HG03095 (cell line): ENCODE results near the gene ATP2A3.

ENCODE experiments used
- ATAC-seq: cut with Tn5 transposase; IDR thresholded peaks from one replicate; pipeline ENCODE4 v1.9.1; 2021; ENCODE audit warnings: moderate library complexity; ENCODE audit not compliant: unreplicated experiment

Gene ATP2A3

DNA sequence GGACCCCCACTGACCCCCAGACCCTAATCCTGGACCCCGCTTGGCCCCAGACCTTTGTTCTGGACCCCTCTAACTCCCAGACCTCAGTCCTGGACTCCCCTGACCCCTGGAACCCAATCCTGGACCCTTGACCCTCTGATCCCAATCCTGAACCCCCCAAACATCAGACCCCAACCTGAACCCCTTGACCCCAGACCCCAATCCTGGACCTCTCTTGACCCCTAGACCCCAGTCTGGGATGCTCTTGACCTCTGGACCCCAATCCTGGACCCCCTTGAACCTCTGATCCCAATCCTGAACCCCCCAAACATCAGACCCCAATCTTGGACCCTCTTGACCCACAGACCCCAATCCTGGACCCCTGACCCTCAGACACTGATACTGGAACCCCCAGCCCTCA, 34.5 kb downstream of the ATP2A3 start:
- no peak for ATAC-seq

DNA sequence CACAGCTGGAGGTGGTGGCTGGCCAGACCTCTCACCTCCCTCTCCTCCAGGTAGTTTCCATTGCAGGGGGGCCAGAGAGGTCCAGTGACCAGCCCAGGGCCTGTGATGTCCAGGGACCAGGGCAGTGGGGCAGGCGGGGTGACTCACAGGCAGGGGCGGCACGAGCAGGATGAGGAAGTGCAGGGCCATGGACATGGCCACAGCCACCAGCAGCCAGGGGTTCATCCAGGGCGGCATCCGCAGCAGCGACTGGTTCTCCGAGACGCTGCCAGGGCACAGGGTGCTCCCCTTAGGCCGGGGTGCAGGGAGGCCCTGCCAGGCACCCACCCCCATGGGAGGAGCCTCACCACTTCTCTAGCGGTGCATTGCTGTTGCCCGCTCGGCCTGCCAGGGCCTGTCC, 35.1 kb downstream of the ATP2A3 start:
- no peak for ATAC-seq

DNA sequence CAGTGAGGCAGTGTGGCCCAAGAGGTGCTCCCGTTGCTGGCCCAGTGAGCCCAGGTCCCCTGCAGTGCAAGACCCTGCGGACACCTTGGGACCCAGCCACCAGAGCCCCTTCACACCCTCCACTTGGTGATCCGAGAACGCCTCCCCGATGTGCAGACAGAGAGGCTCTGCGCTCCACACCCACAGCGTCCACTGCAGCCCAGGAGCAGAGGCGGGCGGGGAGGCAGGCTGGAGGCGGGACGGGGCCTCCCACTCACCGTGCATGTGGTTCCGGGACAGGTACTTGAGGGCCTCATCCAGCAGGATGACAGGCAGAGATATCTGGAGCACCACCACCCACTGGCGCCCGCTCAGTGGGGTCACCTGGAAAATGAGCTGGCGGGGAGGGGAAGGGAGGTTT, 35.8 kb downstream of the ATP2A3 start:
- ATAC-seq: no peak

DNA sequence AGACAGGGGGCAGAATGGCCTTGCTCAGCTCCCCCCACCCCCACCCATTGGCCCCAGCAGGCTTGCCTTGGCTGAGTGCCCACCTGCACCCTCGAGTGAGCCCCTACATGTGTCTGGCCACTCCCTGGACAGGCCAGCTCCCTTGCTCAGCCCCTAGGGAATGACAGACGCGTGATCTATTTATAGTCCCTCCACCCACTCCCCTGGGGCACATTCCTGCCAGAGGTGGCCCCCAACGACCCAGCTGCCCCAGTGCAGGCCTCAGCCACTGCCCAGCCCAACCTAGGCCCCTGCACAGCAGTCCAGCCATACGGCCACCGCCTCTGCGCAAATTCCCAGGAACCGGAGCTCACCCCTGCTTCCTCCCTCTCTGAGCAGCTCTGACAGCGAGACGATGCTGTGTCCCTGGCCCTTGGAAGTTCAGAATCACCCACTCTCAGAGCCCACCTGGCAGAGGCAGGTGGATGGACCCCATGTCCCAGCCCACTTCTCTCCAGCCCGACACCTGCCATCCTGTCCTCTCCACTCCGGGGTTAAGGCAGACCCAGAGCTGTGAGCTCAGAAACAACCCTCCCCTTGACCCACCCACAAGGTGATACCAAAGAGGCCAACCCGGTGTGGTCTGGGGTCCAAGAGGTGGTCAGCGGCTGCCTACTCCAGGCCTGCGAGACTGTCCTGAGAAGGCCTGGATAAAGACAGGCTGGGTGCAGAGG, 36.5 kb downstream of the ATP2A3 start:
- no peak for ATAC-seq

DNA sequence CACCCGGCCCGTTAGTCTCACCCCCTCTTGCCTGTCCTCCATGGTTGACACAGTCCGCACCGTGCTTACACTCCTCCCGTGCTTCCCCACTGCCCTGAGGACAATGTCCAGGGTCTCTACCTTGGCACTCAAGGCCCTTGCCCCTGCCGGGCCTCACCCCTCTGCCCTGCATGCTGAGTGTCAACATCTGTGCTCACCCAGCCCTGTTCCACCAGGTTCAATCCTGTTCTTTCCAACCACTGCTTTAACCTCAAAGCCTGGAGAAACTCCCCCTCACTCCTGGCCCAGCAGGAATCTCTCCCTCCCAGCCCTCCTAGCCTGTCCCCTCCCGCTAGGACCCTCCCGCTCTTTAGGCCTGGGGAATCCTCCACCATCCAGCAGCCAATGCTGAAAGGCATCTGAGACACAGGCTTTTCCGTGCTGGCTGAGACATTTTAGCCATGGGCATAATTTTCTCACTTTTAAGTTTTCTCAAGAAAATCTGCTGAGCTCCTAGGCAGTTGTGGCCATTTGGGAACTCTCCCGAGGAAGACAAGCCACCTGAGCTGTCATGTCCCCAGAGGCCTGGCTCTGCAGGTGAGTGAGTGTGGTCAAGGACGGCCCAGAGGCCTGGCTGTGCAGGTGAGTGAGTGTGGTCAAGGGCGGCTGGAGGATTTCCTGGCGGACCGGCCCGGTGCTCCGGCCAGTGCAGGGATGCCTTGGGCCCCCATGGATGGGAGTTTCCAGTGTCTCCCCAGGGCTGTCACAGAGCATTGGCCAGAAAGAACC, 37.2 kb downstream of the ATP2A3 start:
- ATAC-seq: no peak

DNA sequence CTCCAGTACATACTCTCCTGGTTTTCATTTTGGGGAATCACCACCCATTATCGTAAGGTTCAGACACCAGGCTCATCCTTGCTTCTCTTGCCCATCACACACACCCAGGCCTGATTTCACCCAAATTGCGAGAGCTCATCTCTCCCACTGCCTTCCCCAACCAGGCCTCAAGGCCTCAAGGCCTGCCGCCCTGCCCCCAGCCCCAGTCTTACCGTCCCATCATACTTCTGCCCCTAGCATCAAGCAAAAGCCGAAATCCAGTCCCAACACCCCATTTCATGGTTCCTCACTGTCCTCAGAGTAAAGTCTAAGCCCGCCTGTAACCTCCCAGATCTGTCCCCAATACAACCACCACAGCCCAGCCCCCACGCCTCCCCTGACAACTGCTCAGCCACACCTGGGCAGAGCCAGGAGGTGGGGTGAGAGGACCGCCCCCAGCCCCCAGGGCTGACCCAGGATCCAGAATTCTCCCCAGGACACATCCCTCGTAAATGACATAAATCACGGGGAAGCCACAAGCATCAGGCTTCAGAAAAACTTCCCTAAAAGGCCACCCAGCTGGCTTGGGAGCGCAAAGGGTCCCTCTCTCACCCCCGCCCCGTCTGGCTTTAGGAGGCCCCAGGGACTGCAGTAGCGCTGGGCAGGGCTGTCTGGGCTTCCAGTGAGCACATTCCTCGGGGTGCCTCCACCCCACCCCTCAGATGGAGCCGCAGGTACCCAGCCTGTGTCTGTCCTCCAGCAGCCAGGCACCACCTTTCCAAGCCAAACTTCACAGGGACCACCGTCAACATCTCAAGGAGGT, 38.4 kb downstream of the ATP2A3 start:
- no peak for ATAC-seq

DNA sequence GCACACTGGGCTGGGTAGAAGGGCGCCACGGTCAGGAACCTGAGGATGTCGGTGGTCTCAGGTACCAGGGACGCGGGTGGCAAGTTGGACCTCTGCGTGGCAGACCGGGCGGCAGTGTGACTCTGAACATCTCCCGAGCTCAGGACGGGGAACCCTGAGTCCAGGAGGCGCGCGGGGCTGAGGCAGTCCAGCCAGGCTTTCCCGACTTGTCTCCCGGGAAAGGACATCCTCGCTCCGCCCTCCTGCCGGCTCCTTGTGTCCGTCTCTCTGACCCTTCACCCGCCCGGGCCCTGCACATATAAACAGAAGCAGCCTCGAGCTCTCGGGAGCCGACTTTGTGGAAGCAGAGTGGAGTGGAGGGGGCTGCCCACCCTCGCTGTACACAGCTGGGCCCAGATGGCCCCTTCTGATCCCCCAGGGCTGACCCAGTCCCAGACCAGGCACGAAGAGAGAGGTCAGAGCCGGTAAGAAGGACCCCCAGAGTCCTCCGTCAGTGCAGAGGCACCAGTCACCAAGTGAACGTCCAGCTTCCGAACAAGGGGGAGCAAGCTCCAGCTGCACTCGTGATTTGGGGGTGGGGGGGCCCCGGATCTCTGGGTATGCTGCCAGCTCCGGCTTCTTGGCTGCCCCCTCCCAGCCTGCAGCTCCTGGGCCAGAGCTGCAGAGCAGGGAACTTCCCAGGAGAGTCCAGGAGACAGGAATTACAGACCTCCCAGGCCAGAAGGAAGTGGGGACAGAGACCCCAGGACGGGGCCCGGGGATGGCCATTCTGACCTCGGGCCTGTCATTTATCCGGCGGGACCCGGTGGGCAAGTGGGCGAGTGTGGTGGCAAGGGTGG, 39.5 kb downstream of the ATP2A3 start:
- no peak for ATAC-seq

DNA sequence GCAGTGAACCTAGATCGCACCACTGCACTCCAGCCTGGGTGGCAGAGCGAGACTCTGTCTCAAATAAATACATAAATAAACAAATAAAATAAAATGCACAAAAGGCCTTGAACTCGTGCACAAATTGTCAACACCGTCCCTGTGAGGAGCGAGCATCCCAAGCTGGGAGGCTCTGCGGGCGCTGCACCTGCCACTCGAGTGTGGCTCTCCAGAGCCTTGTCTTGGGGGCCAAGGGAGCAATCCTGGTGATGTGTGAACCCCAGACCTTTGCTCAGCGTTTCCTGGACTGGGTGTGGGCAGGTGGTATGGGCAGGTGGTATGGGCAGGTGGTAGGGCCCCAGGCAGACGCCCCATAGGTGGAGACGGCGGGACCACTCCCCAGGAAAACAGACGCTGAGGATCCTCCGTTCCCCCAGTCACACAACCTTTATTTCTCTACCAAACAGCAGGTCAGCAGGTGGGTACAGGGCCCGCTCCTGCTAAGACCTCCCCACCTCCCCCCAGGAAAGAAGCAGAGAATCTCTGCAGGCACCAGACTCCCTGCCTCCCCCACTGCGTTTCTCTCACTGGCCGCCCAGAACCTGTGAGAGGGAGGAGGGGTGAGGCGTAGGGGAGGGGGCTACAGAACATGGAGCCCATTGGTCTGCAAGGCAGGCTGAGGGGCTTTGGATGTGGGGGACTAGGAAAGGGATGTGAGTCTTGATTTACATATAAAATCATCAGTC, 40.6 kb downstream of the ATP2A3 start:
- no peak for ATAC-seq

DNA sequence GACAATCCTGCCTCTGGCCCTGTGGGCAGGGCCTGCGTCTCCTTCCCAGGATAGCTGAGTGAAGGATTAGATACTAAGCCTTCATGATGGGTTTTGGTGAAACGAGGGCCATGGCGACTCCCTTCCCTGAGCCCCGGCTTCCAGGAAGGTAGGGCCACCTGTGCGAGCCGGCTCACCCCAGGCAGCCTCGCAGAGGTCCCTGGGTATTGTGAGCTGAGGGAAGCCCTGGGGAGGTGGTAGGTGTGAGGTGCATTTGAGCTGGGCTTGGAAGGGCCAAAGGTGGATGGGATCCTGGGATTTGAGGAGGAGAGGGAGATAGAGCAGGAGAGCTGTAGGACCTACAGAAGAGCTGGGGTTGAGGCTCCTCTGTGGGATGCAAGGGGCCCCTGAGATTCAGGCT, 41.5 kb downstream of the ATP2A3 start:
- ATAC-seq: no peak

DNA sequence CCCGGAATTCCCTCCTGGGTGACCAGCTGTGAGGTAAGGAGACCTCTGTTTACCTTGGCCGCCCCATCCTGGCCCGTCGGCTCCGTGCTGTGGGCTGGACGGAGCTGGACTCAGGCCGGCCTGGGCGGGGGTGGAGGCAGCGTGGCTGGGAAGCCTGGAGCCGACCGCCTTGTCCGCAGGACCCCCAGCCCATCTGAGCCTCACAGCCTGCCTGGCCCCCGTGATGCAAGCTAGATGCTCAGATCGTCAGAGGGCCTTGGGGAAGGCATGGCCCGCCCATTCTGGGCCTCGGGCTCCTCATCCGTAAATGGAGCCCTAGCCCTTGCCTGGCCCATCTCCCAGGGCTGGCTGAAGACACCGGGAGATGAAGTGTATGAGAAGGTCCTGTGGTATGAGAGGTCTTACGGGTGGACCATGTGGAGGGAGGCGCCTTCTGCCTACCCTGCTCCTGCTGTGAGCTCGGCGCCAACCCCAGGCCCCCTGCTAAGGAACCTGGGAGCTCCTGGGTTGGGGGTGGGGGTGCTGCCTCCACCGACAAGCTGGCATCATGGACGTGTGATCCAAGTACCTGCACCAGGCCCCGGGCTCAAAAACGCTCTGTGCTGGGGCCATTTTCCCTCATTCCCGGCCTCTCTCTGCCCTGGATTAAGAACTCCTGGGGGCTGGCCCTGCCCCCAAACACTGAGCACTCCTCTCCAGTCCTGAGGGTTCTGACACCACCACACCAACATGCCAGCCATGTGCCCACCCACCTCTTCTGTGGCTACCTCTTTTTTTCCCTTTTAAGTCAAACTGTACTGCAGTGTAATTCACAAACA, 42.5 kb downstream of the ATP2A3 start:
- no peak for ATAC-seq

DNA sequence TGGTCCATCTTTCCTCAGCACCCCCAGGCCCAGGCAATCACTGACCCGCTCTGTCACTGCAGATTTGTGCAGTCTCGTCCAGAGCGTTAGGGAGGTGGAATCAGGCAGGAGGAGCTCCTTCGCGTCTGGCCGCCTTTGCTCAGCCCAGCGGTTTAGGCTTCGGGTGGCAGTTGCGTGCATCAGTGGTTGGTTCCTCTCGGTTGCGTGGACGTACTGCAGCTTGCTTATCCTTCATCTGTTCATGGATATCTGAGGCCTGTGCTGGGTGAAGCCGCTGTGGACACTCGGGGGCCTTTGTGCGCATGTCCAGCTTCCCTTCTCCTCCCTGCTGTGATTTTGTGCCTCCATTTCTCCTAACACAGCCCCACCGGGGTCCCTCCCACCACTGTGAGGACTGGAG, 43.2 kb downstream of the ATP2A3 start:
- ATAC-seq: no peak

DNA sequence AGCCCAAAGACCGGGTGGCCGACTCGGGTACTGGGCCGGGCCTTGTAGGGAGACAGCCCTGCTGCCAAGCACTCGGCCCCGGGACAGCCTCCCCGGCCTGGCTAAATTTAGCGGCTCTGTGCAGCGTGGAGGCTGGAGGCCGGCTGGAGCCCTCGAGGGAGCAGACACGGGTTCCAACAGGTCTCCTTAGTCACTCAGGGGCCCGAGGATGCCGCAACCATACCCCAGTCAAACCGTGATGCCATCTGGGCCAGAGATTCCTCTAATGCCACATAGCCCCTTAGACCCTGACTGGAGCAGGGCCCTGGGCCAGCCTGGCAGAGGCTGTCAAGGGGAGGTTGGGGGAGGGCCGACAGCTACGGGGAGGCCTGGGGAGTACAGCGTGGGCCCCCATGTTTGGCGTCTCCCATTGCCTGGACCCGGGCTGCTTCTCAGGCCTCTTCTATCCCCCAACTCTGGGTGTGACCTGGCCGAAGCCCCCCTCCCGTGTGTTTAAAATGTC, 45.1 kb downstream of the ATP2A3 start:
- ATAC-seq: no peak

DNA sequence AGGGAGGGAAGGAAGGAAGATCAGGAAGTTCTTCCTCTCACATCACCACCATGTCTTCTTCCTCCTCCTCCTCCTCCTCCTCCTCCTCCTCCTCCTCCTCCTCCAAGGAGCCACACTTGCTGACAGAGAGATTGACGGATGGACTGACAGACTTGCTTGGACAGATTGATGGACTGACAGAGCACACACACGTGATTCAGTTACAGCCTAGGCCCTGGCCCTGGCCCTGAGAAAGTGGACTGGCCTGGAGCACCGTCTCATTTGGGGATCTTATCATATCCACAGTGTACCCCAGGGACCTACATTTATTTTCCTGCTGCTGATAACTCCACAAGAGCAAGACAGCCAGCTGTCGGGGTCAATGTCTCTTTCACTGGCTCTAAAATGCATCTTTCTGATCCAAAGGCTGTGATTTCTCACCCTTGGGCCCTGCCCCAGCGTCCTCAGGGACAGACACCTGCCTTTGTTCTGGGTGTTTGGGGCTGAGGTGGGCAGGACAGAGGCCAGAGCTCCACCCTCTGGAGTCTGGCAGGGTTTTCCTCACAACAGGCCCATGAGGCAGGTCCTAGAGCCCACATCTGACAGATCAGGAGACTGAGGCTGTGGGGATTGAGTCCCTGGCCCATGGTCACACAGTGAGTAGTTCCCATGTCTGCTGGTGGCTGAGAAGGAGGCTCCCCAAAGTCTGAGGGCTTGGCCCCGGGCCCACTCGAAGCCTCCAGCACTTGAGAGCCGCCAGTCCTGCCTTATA, 45.7 kb downstream of the ATP2A3 start:
- ATAC-seq: no peak

DNA sequence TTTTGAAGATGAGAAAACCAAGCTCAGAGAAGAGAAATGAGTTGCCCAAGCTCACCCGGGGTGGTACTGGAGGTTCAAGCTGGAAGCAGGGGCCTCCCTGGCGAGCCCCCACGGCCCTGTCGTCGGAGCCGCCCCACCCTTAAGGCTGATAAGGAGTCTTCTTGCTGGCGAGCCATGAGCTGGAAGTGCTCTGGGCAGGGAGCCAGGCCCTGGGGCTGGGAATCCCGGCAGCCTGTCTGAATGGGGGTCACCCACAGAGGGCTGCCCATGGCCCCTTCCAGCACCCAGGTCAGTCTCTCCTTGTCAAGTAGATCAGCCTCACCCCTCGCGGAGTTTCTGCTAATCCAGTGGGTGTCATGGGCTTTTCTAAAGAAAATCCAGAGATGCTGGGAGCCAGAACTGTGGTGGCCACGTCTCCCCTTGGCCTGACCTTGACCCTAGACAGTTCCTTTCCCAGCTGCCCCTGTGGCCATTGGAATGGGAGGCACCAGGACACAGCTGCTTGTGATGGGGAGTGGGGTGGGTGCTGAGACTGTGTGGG, 46.8 kb downstream of the ATP2A3 start:
- no peak for ATAC-seq

DNA sequence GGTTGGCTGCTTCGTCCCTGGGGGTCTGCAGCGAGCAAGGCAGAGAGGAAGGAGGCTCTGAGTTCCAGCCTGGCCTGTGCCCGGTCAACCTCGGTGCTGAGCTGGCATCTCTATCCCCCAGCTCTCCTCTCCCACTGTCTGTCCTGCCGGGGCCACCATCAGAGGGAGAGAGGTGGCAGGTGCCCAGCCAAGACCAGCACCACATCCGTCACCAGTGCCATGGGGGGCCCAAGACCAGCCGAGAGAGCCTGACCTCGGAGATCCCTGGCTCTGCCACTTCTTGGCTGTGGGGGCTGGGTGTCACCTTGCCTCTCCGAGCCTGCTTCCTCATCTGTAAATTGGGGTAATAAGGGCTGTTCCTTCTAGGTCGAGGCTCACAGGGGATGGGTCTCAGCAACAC, 47.4 kb downstream of the ATP2A3 start:
- no peak for ATAC-seq

DNA sequence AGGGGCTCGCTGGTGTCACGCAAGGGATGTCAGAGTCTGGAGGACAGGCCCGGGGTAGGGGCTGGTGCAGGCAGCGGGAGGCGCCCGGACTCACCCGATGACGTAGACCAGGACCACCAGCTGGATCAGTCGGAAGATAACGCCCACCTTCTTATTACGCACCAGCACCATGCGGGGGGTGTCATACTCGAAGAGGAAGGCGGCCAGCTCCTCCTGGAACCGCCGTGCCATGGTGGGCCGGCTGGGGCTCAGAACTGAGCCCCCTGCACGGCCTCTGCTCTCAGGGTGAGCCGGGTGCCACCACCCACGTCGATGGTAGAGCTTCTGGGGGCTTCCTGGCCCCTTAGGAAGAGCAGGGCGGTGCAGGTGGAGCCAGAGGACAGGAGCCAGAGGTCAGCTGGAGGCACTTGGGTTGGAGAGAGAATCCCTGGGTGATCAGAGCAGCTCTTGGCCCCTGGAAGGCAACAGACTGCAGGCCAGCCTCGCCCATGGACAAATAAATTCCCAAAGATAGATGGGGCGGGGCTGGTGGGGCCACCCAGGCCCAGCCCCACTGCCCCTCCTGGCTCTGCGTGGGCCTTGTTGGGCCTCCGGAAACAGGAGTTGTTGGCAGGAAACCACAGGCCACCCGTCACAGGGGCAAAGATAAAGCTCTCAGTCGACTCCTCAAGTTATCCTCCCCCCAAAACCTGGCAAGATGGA, 48.1 kb downstream of the ATP2A3 start, which contains the start of gene P2RX1:
TSS of gene P2RX1 (minus strand) at position 471 of the 702 bp plus-strand sequence. CDS start at position 231, 240 bp downstream.
- no peak for ATAC-seq

DNA sequence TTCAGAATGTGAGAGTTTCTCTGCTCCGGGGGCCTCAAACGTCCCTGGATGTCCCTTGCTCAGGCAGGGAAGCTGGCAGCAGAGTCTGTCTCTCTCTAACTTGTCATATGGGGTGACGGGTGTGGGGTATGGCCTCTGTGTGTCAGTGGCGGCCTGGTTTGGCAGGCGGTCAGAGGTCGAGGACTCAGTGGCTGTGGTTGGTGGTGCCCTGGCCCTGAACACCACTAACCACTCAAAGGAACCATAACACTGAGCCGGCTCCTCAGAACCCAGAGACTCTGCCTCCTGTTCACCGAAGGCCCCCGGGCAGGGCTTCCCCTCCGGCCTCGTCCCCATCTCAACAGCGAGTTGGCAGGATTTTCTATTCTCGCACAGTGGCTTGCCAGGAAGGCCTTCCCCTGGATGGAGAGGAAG, 48.6 kb downstream of the ATP2A3 start:
- no peak for ATAC-seq

DNA sequence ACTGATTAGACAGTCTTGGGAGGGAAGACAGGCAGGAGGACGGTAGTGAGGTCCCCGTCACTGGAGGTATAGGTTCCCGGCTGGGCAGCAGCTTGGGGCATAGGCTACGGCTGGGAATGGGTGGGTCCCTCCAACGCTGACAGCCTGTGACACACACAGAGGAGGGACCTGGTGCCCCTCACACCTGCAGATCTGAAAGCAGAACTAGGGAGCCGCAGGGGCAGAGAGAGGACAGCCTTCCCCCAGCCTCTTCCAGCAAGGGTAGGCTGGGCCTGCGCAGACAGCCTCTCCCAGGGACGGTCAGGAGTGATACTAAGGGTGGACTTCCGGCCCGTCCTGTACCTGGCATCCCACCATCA, 49.9 kb downstream of the ATP2A3 start:
- ATAC-seq: peak; percentile 38
